ENCODE data around the gene TTLL11.

GRCh38 chr9:121841771-121842611 lies 251.1 kb downstream of the TTLL11 start:
- TF ChIP-seq CTCF (conservative IDR thresholded peaks at IDR 0.05; ENCODE audit: low read length) (0 out of 2 replicates have a peak, but pooled peaks have one; percentile 12), EZH2phosphoT487 (IDR thresholded peaks at IDR 0.05; ENCODE audit: borderline replicate concordance, low read depth, low read length) (no peak)
